Caco-2 (cell line): ENCODE measurements around the gene PIM3. TPM values are rescaled to one million over a fixed set of nuclear protein-coding genes. Genes with fewer than 3 reads are reported as not detected.

Experiments used
- BruUV-seq: library from RNA; stranded (reverse); fragments of 400-500 nt; replicated peaks from 2 replicates; lab custom pipeline; 2021; lab: Mats Ljungman, UMichigan
- CTCF ChIA-PET: fragments of 300-600 bp; sonication (Branson Sonifier 250); formaldehyde crosslinking; loops from one replicate; lab custom pipeline; 2022; ENCODE audit warnings: antibody characterized with exemption; lab: Charles Lee
- POLR2A ChIA-PET: fragments of 300-600 bp; sonication (Branson Sonifier 250); formaldehyde crosslinking; loops from one replicate; lab custom pipeline; 2022; ENCODE audit warnings: antibody characterized with exemption; lab: Charles Lee
- DNase-seq, 2 experiments: peaks; one replicate each; pipeline versions ENCODE4 v3.0.0 to v3.0.0-alpha.2; 2020 to 2022
- H3K27me3 ChIP-seq: replicated peaks from 2 replicates; pipeline ENCODE4 v1.6.0; 2011; ENCODE audit warnings: low read length; ENCODE audit not compliant: control insufficient read depth, insufficient read depth
- H3K36me3 ChIP-seq: 2 replicates; pipeline ENCODE4 v1.5.1; 2011; ENCODE audit warnings: low read length; ENCODE audit not compliant: control insufficient read depth, insufficient read depth
- H3K4me1 ChIP-seq: fragments of 250-450 bp; sonication (Bioruptor Pico); 2 replicates; pipeline ENCODE4 v1.5.1; 2020; ENCODE audit warnings: mild to moderate bottlenecking
- H3K4me3 ChIP-seq: 2 replicates; pipeline ENCODE4 v1.5.1; 2011; ENCODE audit warnings: low read depth, mild to moderate bottlenecking, control low read depth, low read length
- H3K9me3 ChIP-seq: fragments of 250-450 bp; sonication (Bioruptor Pico); 2 replicates; pipeline ENCODE4 v1.5.1; 2020; ENCODE audit warnings: mild to moderate bottlenecking, moderate library complexity
- H3K27ac Mint-ChIP-seq: one replicate; pipeline ENCODE4 v1.8.0; 2022; ENCODE audit warnings: mixed read lengths; ENCODE audit not compliant: unreplicated experiment
- H3K27me3 Mint-ChIP-seq: one replicate; pipeline ENCODE4 v1.8.0; 2022; ENCODE audit warnings: mixed read lengths; ENCODE audit not compliant: insufficient read depth, unreplicated experiment
- H3K36me3 Mint-ChIP-seq: one replicate; pipeline ENCODE4 v1.8.0; 2022; ENCODE audit warnings: mild to moderate bottlenecking, mixed read lengths; ENCODE audit not compliant: insufficient read depth, unreplicated experiment
- H3K4me1 Mint-ChIP-seq: one replicate; pipeline ENCODE4 v1.8.0; 2022; ENCODE audit warnings: low read depth, mixed read lengths; ENCODE audit not compliant: unreplicated experiment
- H3K4me3 Mint-ChIP-seq: one replicate; pipeline ENCODE4 v1.8.0; 2022; ENCODE audit warnings: mild to moderate bottlenecking, moderate library complexity, mixed read lengths; ENCODE audit not compliant: unreplicated experiment
- H3K9me3 Mint-ChIP-seq: one replicate; pipeline ENCODE4 v1.8.0; 2022; ENCODE audit warnings: mixed read lengths; ENCODE audit not compliant: unreplicated experiment
- CTCF ChIP-seq, 2 experiments: fragments of 200-600 bp in 1 of 2; IDR thresholded peaks; 1 replicate in 1 of 2; 2 replicates in 1 of 2; pipeline versions ENCODE4 v1.5.1 to v1.8.0; 2011 to 2022; ENCODE audit warnings: antibody characterized with exemption in 1 of 2, control low read depth in 1 of 2, inconsistent platforms in 1 of 2, low read depth in 1 of 2, low read length in 1 of 2, mild to moderate bottlenecking in 1 of 2, moderate library complexity in 1 of 2; ENCODE audit not compliant: insufficient read depth in 1 of 2, severe bottlenecking in 1 of 2, unreplicated experiment in 1 of 2
- intact Hi-C: fragments of 100-400 bp; cut with micrococcal nuclease; formaldehyde crosslinking; loops from one replicate; pipeline ENCODE4 v1.10.0; 2022; ENCODE audit not compliant: unreplicated experiment
- total RNA-seq: library from RNA; stranded (reverse); gene quantifications from 2 replicates; pipeline ENCODE4 v1.2.3, GENCODE V29; 2022

PIM3 gene
- total RNA-seq, 1 experiment from 2014 or later: 39.6 TPM

- H3K36me3 ChIP-seq: no peaks in the 10 kb centered on the region
- no peaks in the 10 kb centered on the region for H3K27me3 ChIP-seq
- H3K4me3 Mint-ChIP-seq: no peak overlapping the region
- no peaks in the 10 kb centered on the region for H3K36me3 Mint-ChIP-seq
- no peak for DNase-seq
- ChIA-PET POLR2A (no interaction called here), CTCF (interaction anchor here (1.1 kb wide), 1 partner anchor 28 kb away, joined by 3 read pairs; no protein-coding TSS in a partner anchor)
- no peaks in the 10 kb centered on the region for H3K27me3 Mint-ChIP-seq
- BruUV-seq: no TSS peak
- H3K27ac Mint-ChIP-seq: no peak overlapping the region
- H3K9me3 ChIP-seq: no peaks in the 10 kb centered on the region
- no peaks in the 10 kb centered on the region for H3K9me3 Mint-ChIP-seq
- H3K4me3 ChIP-seq: no peak overlapping the region
- H3K4me1 ChIP-seq: no peaks in the 10 kb centered on the region; the same call in 1 of the 2 replicates
- TF ChIP-seq CTCF (IDR thresholded peaks at IDR 0.05; ENCODE audit: insufficient read depth in 1 of 2, low read depth in 1 of 2, low read length in 1 of 2, severe bottlenecking in 1 of 2, unreplicated experiment in 1 of 2): no peak
- H3K4me1 Mint-ChIP-seq: peaks cover 9% of the 10 kb centered on the region
- intact Hi-C loops: no loop called here
Measured at GRCh38 chr22:50002791-50003190, 42.2 kb downstream of the PIM3 start.

- no peaks in the 10 kb centered on the region for H3K36me3 Mint-ChIP-seq
- Histone ChIP-seq H3K4me3 (no peak overlapping the region), H3K36me3 (no peaks in the 10 kb centered on the region), H3K27me3 (no peaks in the 10 kb centered on the region), H3K9me3 (no peaks in the 10 kb centered on the region), H3K4me1 (no peaks in the 10 kb centered on the region; the same call in 1 of the 2 replicates)
- H3K4me1 Mint-ChIP-seq: peaks cover 9% of the 10 kb centered on the region
- no TSS peak for BruUV-seq
- H3K9me3 Mint-ChIP-seq: no peaks in the 10 kb centered on the region
- TF ChIP-seq CTCF (IDR thresholded peaks at IDR 0.05; ENCODE audit: insufficient read depth in 1 of 2, low read depth in 1 of 2, low read length in 1 of 2, severe bottlenecking in 1 of 2, unreplicated experiment in 1 of 2): no peak
- ChIA-PET CTCF (interaction anchor here (0.7 kb wide), 1 partner anchor 20 kb away, joined by 4 read pairs; no protein-coding TSS in a partner anchor), POLR2A (no interaction called here)
- H3K27ac Mint-ChIP-seq: peak overlapping the region; percentile 59
- no peaks in the 10 kb centered on the region for H3K27me3 Mint-ChIP-seq
- intact Hi-C loops: no loop called here
- DNase-seq: no peak
- no peak overlapping the region for H3K4me3 Mint-ChIP-seq
Measured at GRCh38 chr22:50004918-50005317, 44.3 kb downstream of the PIM3 start.

GRCh38 chr22:50007057-50007511 is 46.5 kb downstream of the PIM3 start:
- H3K36me3 Mint-ChIP-seq: no peaks in the 10 kb centered on the region
- no peak overlapping the region for H3K4me3 Mint-ChIP-seq
- Histone ChIP-seq H3K27me3 (no peaks in the 10 kb centered on the region), H3K9me3 (no peaks in the 10 kb centered on the region), H3K4me1 (no peaks in the 10 kb centered on the region; the same call in 1 of the 2 replicates), H3K36me3 (no peaks in the 10 kb centered on the region), H3K4me3 (no peak overlapping the region)
- no peaks in the 10 kb centered on the region for H3K27me3 Mint-ChIP-seq
- no TSS peak for BruUV-seq
- ChIA-PET POLR2A (no interaction called here), CTCF (no interaction called here)
- H3K27ac Mint-ChIP-seq: no peak overlapping the region
- H3K4me1 Mint-ChIP-seq: peaks cover 9% of the 10 kb centered on the region
- no peaks in the 10 kb centered on the region for H3K9me3 Mint-ChIP-seq
- no peak for TF ChIP-seq CTCF (IDR thresholded peaks at IDR 0.05; ENCODE audit: insufficient read depth in 1 of 2, low read depth in 1 of 2, low read length in 1 of 2, severe bottlenecking in 1 of 2, unreplicated experiment in 1 of 2)
- intact Hi-C loops: no loop called here
- DNase-seq: no peak
